Stromal cell of bone marrow (primary cell): ENCODE results near the gene RINT1.

Experiments used
- DNase-seq: peaks from one replicate; pipeline ENCODE4 v3.0.0-alpha.2; 2012; ENCODE audit warnings: low read depth

The RINT1 gene

GRCh38 chr7:105599551-105599950 is 67.5 kb downstream of the RINT1 start:
- DNase-seq: no peak

GRCh38 chr7:105600720-105601550 is 68.9 kb downstream of the RINT1 start:
- DNase-seq: no peak

- DNase-seq: no peak
Measured at GRCh38 chr7:105602325-105603305, 70.6 kb downstream of the RINT1 start.

- DNase-seq: no peak
Measured at GRCh38 chr7:105610165-105610930, 78.3 kb downstream of the RINT1 start.

- DNase-seq: no peak
Measured at GRCh38 chr7:105611856-105612775, 80.1 kb downstream of the RINT1 start.

- no peak for DNase-seq
Measured at GRCh38 chr7:105612806-105613205, 80.8 kb downstream of the RINT1 start.

- no peak for DNase-seq
Measured at GRCh38 chr7:105613611-105614330, 81.8 kb downstream of the RINT1 start.

GRCh38 chr7:105614341-105614840 is 82.4 kb downstream of the RINT1 start:
- no peak for DNase-seq
